OCI-LY1 (cell line): Measurements from ENCODE around the gene TK2.

Experiments used
- H2AFZ ChIP-seq: fragments of 200-600 bp; sonication (generic), shearing (Covaris generic); 2 replicates; pipeline ENCODE4 v1.6.0; 2014; ENCODE audit warnings: antibody characterized with exemption, mild to moderate bottlenecking, low read length
- H3F3A ChIP-seq: fragments of 200-600 bp; sonication (generic), shearing (Covaris generic); 2 replicates; pipeline ENCODE4 v1.6.0; 2014; ENCODE audit warnings: mild to moderate bottlenecking, antibody characterized with exemption, low read length, moderate library complexity; ENCODE audit not compliant: insufficient read depth
- H3K27ac ChIP-seq: fragments of 200-600 bp; sonication (generic); 2 replicates; pipeline ENCODE4 v1.5.1; 2014; ENCODE audit warnings: low read length, mixed run types, mild to moderate bottlenecking, low read depth; ENCODE audit not compliant: poor library complexity, severe bottlenecking
- H3K27me3 ChIP-seq: fragments of 200-600 bp; sonication (generic); 2 replicates; pipeline ENCODE4 v1.6.0; 2014; ENCODE audit warnings: antibody characterized with exemption, mild to moderate bottlenecking, low read length, moderate library complexity; ENCODE audit not compliant: insufficient read depth
- H3K36me3 ChIP-seq: fragments of 200-600 bp; sonication (generic); 2 replicates; pipeline ENCODE4 v1.6.1; 2014; ENCODE audit warnings: mild to moderate bottlenecking, antibody characterized with exemption, low read length, moderate library complexity, mixed read lengths; ENCODE audit not compliant: insufficient read depth
- H3K4me1 ChIP-seq: fragments of 200-600 bp; sonication (generic); 2 replicates; pipeline ENCODE4 v1.5.1; 2014; ENCODE audit warnings: mild to moderate bottlenecking, low read length, moderate library complexity; ENCODE audit not compliant: insufficient read depth, severe bottlenecking
- H3K4me2 ChIP-seq: fragments of 200-600 bp; sonication (generic), shearing (Covaris generic); 2 replicates; pipeline ENCODE4 v1.6.1; 2014; ENCODE audit warnings: low read length
- H3K4me3 ChIP-seq: fragments of 200-600 bp; sonication (generic); 2 replicates; pipeline ENCODE4 v1.5.1; 2014; ENCODE audit warnings: low read length, low read depth, mild to moderate bottlenecking, mixed read lengths; ENCODE audit not compliant: poor library complexity, severe bottlenecking
- H3K79me2 ChIP-seq: fragments of 200-600 bp; shearing (Covaris generic); 2 replicates; pipeline ENCODE4 v1.6.1; 2016; ENCODE audit warnings: mixed run types, low read length, mixed read lengths; ENCODE audit not compliant: insufficient read depth
- H3K9ac ChIP-seq: fragments of 200-600 bp; sonication (generic), shearing (Covaris generic); 2 replicates; pipeline ENCODE4 v1.6.1; 2014; ENCODE audit warnings: mild to moderate bottlenecking, low read length, mixed read lengths
- H3K9me2 ChIP-seq: fragments of 200-600 bp; sonication (generic), shearing (Covaris generic); 2 replicates; pipeline ENCODE4 v1.6.1; 2014; ENCODE audit warnings: low read depth, mild to moderate bottlenecking, low read length, mixed read lengths
- H3K9me3 ChIP-seq: fragments of 200-600 bp; shearing (Covaris generic); 2 replicates; pipeline ENCODE4 v1.6.1; 2014; ENCODE audit warnings: low read length, mixed read lengths
- H4K20me1 ChIP-seq: fragments of 200-600 bp; sonication (generic), shearing (Covaris generic); 2 replicates; pipeline ENCODE4 v1.6.0; 2016; ENCODE audit warnings: mild to moderate bottlenecking, low read length; ENCODE audit not compliant: insufficient read depth
- EZH2 ChIP-seq: fragments of 200-600 bp; sonication (generic), shearing (Covaris generic); IDR thresholded peaks from 2 replicates; pipeline ENCODE4 v1.8.0; 2017; ENCODE audit warnings: borderline replicate concordance, mixed run types, mild to moderate bottlenecking, antibody characterized with exemption, low read length, moderate library complexity, mixed read lengths
- TF ChIP-seq, protein P1 (sequence below): fragments of 200-600 bp; sonication (generic), shearing (Covaris generic); IDR thresholded peaks from 2 replicates; pipeline ENCODE4 v1.5.1; 2017; ENCODE audit warnings: mild to moderate bottlenecking, antibody characterized with exemption, low read length, moderate library complexity, mixed read lengths

Gene TK2

DNA sequence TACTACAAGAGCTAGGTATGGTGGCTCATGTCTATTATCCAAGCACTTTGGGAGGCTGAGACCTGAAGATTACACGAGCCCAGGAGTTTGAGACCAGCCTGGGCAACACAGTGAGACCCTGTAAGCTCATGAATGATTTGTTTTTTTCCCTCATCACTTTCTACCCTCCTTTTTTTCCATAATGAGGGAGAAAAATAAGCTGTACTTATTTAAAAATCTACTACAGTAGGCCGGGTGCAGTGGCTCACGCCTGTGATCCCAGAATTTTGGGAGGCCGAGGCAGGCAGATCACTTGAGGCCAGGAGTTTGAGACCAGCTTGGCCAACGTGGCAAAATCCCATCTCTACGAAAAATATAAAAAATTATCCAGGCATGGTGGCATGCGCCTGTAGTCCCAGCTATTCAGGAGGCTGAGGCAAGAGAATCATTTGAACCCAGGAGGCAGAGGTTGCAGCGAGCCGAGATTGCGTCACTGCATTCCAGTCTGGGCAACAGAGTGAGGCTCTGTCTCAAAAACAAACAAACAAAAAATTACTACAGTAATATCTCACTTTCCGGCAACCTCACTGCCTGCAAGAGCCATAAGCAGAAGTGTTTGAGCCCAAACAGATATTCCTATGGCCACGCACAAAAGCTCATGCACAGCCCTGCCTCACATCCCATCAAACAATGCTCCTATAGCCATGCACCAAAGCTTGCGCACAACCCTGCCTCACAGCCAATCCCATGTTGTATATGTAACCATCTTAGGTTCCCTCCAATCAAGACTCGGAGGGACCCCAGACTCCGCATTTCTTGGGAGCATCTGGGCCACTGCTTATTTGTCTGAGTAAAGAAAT, 37.4 kb downstream of the TK2 start:
- H3K79me2 ChIP-seq, result no peaks in the 10 kb centered on the region
- H3K27ac ChIP-seq, result no peak overlapping the region
- no peak overlapping the region for H3K4me2 ChIP-seq
- no peaks in the 10 kb centered on the region for H3K9me2 ChIP-seq
- no peak overlapping the region for H3K4me3 ChIP-seq
- no peaks in the 10 kb centered on the region for H3K27me3 ChIP-seq
- peaks cover 17% of the 10 kb centered on the region for H3K4me1 ChIP-seq
- no peak overlapping the region for H2AFZ ChIP-seq
- no peaks in the 10 kb centered on the region for H4K20me1 ChIP-seq
- H3K36me3 ChIP-seq, result no peaks in the 10 kb centered on the region
- no peaks in the 10 kb centered on the region for H3K9me3 ChIP-seq
- H3F3A ChIP-seq, result no peaks in the 10 kb centered on the region; the same call in 1 of the 2 replicates
- no peak for TF ChIP-seq EZH2
- TF ChIP-seq, protein P1, sequence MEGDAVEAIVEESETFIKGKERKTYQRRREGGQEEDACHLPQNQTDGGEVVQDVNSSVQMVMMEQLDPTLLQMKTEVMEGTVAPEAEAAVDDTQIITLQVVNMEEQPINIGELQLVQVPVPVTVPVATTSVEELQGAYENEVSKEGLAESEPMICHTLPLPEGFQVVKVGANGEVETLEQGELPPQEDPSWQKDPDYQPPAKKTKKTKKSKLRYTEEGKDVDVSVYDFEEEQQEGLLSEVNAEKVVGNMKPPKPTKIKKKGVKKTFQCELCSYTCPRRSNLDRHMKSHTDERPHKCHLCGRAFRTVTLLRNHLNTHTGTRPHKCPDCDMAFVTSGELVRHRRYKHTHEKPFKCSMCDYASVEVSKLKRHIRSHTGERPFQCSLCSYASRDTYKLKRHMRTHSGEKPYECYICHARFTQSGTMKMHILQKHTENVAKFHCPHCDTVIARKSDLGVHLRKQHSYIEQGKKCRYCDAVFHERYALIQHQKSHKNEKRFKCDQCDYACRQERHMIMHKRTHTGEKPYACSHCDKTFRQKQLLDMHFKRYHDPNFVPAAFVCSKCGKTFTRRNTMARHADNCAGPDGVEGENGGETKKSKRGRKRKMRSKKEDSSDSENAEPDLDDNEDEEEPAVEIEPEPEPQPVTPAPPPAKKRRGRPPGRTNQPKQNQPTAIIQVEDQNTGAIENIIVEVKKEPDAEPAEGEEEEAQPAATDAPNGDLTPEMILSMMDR, result no peak
- H3K9ac ChIP-seq, result no peak overlapping the region

DNA sequence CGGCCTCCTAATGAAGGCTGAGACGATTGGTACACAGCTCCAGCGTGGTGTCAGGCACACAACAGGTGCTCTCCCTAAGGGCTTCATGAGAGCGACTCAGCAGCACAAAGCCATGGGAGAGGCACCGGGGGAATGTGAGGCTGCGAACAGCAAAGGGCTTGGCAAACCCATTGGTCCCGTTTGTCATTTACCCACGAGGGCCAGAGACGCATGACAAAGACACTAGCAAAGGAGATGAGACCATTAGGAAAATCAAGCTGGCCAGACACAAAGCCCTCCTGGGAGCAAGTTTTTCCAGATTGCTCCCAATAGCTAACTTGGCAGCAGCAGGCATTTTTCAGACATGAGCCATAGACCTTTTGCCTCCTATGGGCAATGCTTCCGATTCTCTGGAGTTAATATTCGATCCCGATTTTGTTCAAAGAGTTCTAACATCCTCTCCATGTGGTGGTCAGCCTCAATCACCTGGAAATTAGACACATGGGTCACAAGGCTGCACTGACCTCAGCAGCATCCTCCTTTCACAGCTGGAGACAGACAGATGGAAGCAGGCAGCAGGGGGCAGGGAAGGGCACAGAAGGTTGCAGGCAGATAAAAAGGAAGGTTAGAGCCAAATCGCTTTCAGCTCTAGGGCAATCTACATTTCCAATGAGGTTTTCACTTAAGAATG, 38.2 kb downstream of the TK2 start:
- H2AFZ ChIP-seq, result no peak overlapping the region
- H3K36me3 ChIP-seq, result no peaks in the 10 kb centered on the region
- H3K9me3 ChIP-seq, result no peaks in the 10 kb centered on the region
- H4K20me1 ChIP-seq, result no peaks in the 10 kb centered on the region
- no peak overlapping the region for H3K27ac ChIP-seq
- no peaks in the 10 kb centered on the region for H3K27me3 ChIP-seq
- no peak overlapping the region for H3K4me2 ChIP-seq
- H3K9ac ChIP-seq, result no peak overlapping the region
- TF ChIP-seq EZH2, result no peak
- TF ChIP-seq, protein P1, result peak; percentile 28; the same call in 1 of the 2 replicates
- H3K4me3 ChIP-seq, result no peak overlapping the region
- no peaks in the 10 kb centered on the region for H3K79me2 ChIP-seq
- no peaks in the 10 kb centered on the region; the same call in 1 of the 2 replicates for H3F3A ChIP-seq
- H3K9me2 ChIP-seq, result no peaks in the 10 kb centered on the region
- peaks cover 9% of the 10 kb centered on the region for H3K4me1 ChIP-seq

DNA sequence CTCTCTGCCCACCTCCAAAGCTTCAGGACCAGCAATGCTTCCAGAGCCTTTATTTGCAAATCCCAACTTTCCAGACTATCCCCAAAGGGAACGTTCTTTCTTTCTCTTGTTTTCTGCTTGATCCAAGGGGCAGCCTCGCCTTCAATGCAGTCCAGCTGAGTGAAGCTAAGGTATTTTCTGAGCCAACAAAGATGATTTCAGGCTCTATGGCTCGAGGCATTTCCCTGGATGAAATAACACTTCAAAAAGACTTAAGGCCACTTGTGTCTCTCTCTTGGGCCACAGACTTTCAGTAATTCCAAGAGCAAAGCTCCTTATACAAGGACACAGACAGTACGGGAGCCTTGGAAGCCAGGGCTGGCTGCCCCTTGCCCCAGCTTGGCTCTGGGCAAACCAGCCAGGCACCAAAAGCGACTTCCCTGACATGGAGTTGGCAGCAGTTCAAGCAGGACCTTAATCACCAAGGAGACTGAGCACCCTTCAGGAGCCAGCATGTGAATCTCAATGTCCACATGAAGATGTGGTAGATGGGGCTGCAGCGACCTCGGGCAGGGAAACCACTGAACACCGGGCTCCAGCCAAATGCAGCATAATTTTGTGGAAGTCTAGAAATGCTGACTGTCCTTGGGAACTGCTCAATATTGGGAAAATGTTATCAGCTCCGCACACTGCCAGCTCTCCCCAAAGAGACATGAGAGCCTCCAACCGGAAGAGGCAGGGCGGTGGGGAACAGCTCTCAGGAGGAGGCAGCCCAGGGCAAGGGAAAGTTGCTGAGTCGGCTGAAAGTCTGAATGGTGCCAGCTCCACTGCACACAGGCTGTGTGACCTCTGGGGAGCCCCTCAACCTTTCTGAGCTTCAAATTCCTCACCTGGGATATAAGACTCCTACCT, 39.0 kb downstream of the TK2 start:
- no peaks in the 10 kb centered on the region for H3K27me3 ChIP-seq
- no peaks in the 10 kb centered on the region for H3K9me2 ChIP-seq
- TF ChIP-seq EZH2, result no peak
- TF ChIP-seq, protein P1, result no peak
- no peaks in the 10 kb centered on the region for H3K9me3 ChIP-seq
- H3K4me2 ChIP-seq, result no peak overlapping the region
- H3K4me3 ChIP-seq, result no peak overlapping the region
- H4K20me1 ChIP-seq, result no peaks in the 10 kb centered on the region
- no peak overlapping the region for H3K9ac ChIP-seq
- no peak overlapping the region for H3K27ac ChIP-seq
- H3K4me1 ChIP-seq, result peaks cover 1% of the 10 kb centered on the region
- no peaks in the 10 kb centered on the region for H3K79me2 ChIP-seq
- H3K36me3 ChIP-seq, result no peaks in the 10 kb centered on the region
- H2AFZ ChIP-seq, result no peak overlapping the region
- no peaks in the 10 kb centered on the region; the same call in 1 of the 2 replicates for H3F3A ChIP-seq
